Heart left ventricle (tissue), 13 donors: ENCODE results near the gene GFPT1.

Experiments used
- POLR2A ChIP-seq, 2 donors: fragments of 450-650 bp; IDR thresholded peaks; one replicate each; pipeline ENCODE4 v1.6.1; 2017; ENCODE audit warnings: antibody characterized with exemption in 2 of 2, mild to moderate bottlenecking in 2 of 2, moderate library complexity in 2 of 2
- TF ChIP-seq, protein P1 (sequence below), 12 donors: fragments of 200-600 bp; sonication (generic) in 4 of 12; IDR thresholded peaks; one replicate each; pipeline versions ENCODE4 v1.5.0 to v1.8.0; 2018 to 2022; ENCODE audit warnings: antibody characterized with exemption in 12 of 12, mild to moderate bottlenecking in 5 of 12
- donor health status: ischemic (EF 13 %, LVEDD 7.1; RV severe dilation, severe dysfunction).
- donor health status: DM: no; HTN: yes; CAD: no.
- donor health status: DM: no; HTN: no; CAD: no.
- donor health status: ischemic (EF 25% LVEDD 6.9; RV normal size, moderate dysfunction).
- donor health status: ischemic (EF 25% LVEDD 5.7; RV mildly dilated, moderate dysfunction).
- donor health status: ischemic (EF 35%, LVEDD 5.7; RV mildly dilated, moderate dysfunction).
- donor health status: nonischemic (EF 11% LVEDD 7.7; RV severe dilation, severe dysfunction).
- donor health status: DM: yes; HTN: yes; CAD: no.
- donor health status: PGD.
- donor health status: ischemic (EF 29% LVEDD 5.4; RV normal size, mild dysfunction).
- donor health status: nonischemic (EF 23%, LVEDD 6.1; RV moderate dilation, normal function).

DNA sequence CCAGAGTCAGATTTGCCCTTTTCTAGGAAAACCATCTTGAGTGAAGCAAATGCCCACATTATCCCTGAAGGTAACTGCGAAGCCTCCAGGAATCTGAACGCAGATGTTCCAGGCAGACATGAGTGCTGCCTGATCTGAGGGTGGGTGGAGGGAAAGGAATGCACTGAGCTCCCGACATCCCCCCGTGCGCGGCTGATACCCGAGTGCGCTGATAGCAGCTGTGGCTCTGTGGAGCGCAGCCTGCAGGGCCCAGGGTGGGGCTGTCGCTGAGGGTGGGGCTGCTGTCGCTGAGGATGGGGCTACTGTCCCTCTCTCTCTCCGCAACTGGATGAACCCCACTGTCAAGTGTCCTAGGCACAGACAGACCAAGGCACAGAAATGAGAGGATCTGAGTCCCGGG is 82.4 kb downstream of the GFPT1 start:
- TF ChIP-seq, protein P1, sequence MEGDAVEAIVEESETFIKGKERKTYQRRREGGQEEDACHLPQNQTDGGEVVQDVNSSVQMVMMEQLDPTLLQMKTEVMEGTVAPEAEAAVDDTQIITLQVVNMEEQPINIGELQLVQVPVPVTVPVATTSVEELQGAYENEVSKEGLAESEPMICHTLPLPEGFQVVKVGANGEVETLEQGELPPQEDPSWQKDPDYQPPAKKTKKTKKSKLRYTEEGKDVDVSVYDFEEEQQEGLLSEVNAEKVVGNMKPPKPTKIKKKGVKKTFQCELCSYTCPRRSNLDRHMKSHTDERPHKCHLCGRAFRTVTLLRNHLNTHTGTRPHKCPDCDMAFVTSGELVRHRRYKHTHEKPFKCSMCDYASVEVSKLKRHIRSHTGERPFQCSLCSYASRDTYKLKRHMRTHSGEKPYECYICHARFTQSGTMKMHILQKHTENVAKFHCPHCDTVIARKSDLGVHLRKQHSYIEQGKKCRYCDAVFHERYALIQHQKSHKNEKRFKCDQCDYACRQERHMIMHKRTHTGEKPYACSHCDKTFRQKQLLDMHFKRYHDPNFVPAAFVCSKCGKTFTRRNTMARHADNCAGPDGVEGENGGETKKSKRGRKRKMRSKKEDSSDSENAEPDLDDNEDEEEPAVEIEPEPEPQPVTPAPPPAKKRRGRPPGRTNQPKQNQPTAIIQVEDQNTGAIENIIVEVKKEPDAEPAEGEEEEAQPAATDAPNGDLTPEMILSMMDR (IDR thresholded peaks at IDR 0.05): no peak
- TF ChIP-seq POLR2A (IDR thresholded peaks at IDR 0.05): no peak
